Upper lobe of left lung (tissue), 6 donors: ENCODE measurements around the gene KRTAP5-11. TPM values are rescaled to one million over a fixed set of nuclear protein-coding genes. Genes with fewer than 3 reads are reported as not detected.
"Not testable (repeated sequence)": the region's sequence is repeated elsewhere in the genome, so short reads cannot be mapped to it uniquely, and the experiment has no call there.

ENCODE experiments used
- ATAC-seq, 2 donors: fragments of 200-7000 bp; cut with Tn5 transposase; one replicate each; pipeline ENCODE4 v1.9.1; 2022; ENCODE audit warnings: mild to moderate bottlenecking in 2 of 2, moderate library complexity in 2 of 2; ENCODE audit not compliant: low FRiP score in 2 of 2
- DNase-seq, 2 donors: peaks; one replicate each; pipeline ENCODE4 v3.0.0-alpha.2; 2019 to 2020
- H3K27ac ChIP-seq, 4 donors: fragments of 200-600 bp; sonication (generic); one replicate each; pipeline ENCODE4 v1.5.1; 2016 to 2019
- H3K27me3 ChIP-seq, 4 donors: fragments of 200-600 bp; sonication (generic); one replicate each; pipeline ENCODE4 v1.5.1; 2017 to 2019
- H3K36me3 ChIP-seq, 4 donors: fragments of 200-600 bp; sonication (generic); one replicate each; pipeline ENCODE4 v1.5.1; 2016 to 2019
- H3K4me1 ChIP-seq, 4 donors: fragments of 200-600 bp; sonication (generic); one replicate each; pipeline ENCODE4 v1.5.1; 2018 to 2019
- H3K4me3 ChIP-seq, 4 donors: fragments of 200-600 bp; sonication (generic); one replicate each; pipeline ENCODE4 v1.5.1; 2017 to 2019; ENCODE audit warnings: mild to moderate bottlenecking in 2 of 4, moderate library complexity in 1 of 4
- H3K9me3 ChIP-seq, 4 donors: fragments of 200-600 bp; sonication (generic); one replicate each; pipeline ENCODE4 v1.5.1; 2018 to 2019
- CTCF ChIP-seq, 6 experiments: fragments of 450-650 bp in 4 of 6; fragments of 200-600 bp in 2 of 6; sonication (generic) in 2 of 6; IDR thresholded peaks; one replicate each; pipeline ENCODE4 v1.5.1; 2016 to 2019; ENCODE audit warnings: antibody characterized with exemption in 6 of 6
- EP300 ChIP-seq, 4 donors: sonication (generic); formaldehyde crosslinking; IDR thresholded peaks; one replicate each; pipeline ENCODE4 v1.5.1; 2017; ENCODE audit warnings: antibody characterized with exemption in 4 of 4, control low read depth in 2 of 4
- POLR2A ChIP-seq, 4 donors: fragments of 450-650 bp; IDR thresholded peaks; one replicate each; pipeline ENCODE4 v1.5.1; 2016 to 2017; ENCODE audit warnings: antibody characterized with exemption in 4 of 4, mild to moderate bottlenecking in 2 of 4
- POLR2AphosphoS5 ChIP-seq, 2 donors: sonication (generic); formaldehyde crosslinking; IDR thresholded peaks; one replicate each; pipeline ENCODE4 v1.5.1; 2017; ENCODE audit warnings: antibody characterized with exemption in 2 of 2
- WGBS, 2 donors: methylation state at CpG; one replicate each; pipeline ENCODE4 v1.1.5; 2017 to 2018; 5-methylcytosine and 5-hydroxymethylcytosine counted together
- total RNA-seq, 6 donors: library from RNA; depleted of rRNA in 4 of 6; stranded (reverse); fragments of >200 nt in 4 of 6; gene quantifications; one replicate each; pipeline versions ENCODE4 v1.1.0 to v1.2.1, GENCODE V29; 2016 to 2021
- donor health status: DM: no; HTN: no; CAD: no; lungs with moderate emphysema.
- donor health status: DM: no; HTN: yes; CAD: no; lungs with severe emphysema.

KRTAP5-11 gene
- total RNA-seq, 6 donors from 2014 or later = not detected

GRCh38 chr11:71581826-71582225 is 849 bp downstream of the KRTAP5-11 start:
- Histone ChIP-seq H3K4me1 (peaks cover 0 to 7% (median 0%) of the 10 kb centered on the region in 4 donors), H3K27ac (no peak overlapping the region), H3K4me3 (no peak overlapping the region), H3K36me3 (no peaks in the 10 kb centered on the region), H3K9me3 (no peaks in the 10 kb centered on the region), H3K27me3 (no peaks in the 10 kb centered on the region)
- DNase-seq (no peak), ATAC-seq (no peak)
- TF ChIP-seq CTCF (IDR thresholded peaks at IDR 0.05) (no peak), EP300 (IDR thresholded peaks at IDR 0.05) (no peak), POLR2AphosphoS5 (IDR thresholded peaks at IDR 0.05) (no peak), POLR2A (IDR thresholded peaks at IDR 0.05) (no peak)
- 80 to 82% methylated on average over 4 of the region's 4 CpGs for WGBS, 2 donors

DNA sequence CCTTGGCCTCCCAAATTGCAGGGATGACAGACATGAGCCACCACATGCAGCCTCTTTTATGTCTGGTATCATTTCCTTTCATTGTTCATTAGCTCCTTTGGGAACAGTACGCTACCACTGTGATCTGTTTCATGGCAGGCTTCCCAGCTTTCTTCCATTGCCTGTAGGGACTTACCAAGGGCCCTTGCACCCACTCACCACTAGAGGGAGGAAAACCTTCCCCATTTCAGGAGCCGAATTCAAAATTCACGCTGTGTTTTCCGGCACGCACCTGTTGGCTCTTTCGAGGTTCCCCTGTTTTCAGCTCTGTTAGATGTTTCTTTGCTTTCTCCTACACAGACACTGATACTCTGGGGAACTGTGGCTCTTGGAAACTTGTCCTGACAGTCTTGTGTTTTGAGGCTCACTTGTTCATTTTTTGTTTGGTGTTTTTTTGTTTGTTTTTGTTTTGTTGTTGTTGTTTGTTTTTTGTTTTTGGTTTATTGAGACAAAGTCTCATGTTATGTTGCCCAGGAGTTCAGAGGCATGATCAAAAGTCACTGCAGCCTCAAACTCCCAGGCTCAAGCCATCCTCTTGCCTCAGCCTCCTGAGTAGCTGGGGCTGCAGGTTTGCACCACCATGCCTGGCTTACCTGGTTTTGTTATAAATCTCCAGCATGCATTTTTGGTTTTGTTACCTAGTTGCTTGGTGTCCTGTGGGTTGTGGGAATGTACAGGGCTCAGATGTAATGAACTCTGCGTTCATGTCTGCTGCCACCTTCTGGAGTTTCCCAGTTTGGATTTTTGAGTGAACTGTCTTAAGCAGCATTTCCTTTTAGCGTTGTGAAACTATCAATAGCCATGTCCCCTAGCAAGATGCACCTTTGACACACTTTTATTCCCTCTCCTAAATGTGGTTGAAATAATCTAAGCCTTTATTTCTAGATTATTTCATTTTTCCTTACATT is 2.3 kb downstream of the KRTAP5-11 start:
- Histone ChIP-seq H3K27me3 (no peaks in the 10 kb centered on the region), H3K4me1 (peaks cover 0 to 7% (median 0%) of the 10 kb centered on the region in 4 donors), H3K27ac (no peak overlapping the region), H3K4me3 (no peak overlapping the region), H3K36me3 (no peaks in the 10 kb centered on the region), H3K9me3 (no peaks in the 10 kb centered on the region)
- ATAC-seq = peak; percentile 73 to 78
- TF ChIP-seq POLR2A (IDR thresholded peaks at IDR 0.05) (no peak), POLR2AphosphoS5 (IDR thresholded peaks at IDR 0.05) (no peak), EP300 (IDR thresholded peaks at IDR 0.05) (no peak), CTCF (IDR thresholded peaks at IDR 0.05) (peak in 5 of 6 experiments; percentile 58 to 82 (median 70))
- peak in 1 of 2 donors; percentile 70 for DNase-seq
- 7% methylated on average over 8 of the region's 8 CpGs for WGBS, 2 donors

GRCh38 chr11:71579513-71579912 is 3.2 kb downstream of the KRTAP5-11 start:
- not testable (repeated sequence) for ATAC-seq, H3K4me3 ChIP-seq, DNase-seq, H3K4me1 ChIP-seq, H3K9me3 ChIP-seq, H3K27me3 ChIP-seq, H3K27ac ChIP-seq, H3K36me3 ChIP-seq
- WGBS, 2 donors = 55 to 71% methylated on average over 7 of the region's 7 CpGs

DNA sequence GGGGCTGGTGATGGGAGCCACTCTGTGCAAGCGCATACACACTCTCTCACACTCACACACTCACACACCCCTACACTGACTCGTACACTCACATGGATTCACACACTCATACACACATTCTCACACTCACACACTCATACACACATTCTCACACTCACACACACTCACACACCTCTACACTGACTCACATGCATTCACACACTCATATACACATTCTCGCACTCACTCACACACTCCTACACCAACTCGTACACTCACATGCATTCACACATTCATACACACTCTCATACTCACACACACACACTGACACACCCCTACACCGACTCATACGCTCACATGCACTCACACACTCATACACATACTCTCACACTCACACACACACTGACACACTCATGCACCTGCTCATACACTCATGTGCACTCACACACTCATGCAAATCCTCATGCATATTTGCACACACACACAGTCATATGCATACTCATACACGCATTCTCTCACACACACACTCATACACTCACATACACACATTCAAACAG is 5.1 kb downstream of the KRTAP5-11 start:
- Histone ChIP-seq H3K36me3 (no peaks in the 10 kb centered on the region), H3K27me3 (no peaks in the 10 kb centered on the region), H3K9me3 (no peaks in the 10 kb centered on the region), H3K27ac (no peak overlapping the region), H3K4me1 (peaks cover 0 to 7% (median 0%) of the 10 kb centered on the region in 4 donors), H3K4me3 (no peak overlapping the region)
- TF ChIP-seq POLR2AphosphoS5 (IDR thresholded peaks at IDR 0.05) (no peak), CTCF (IDR thresholded peaks at IDR 0.05) (no peak), EP300 (IDR thresholded peaks at IDR 0.05) (no peak), POLR2A (IDR thresholded peaks at IDR 0.05) (no peak)
- ATAC-seq = no peak
- no peak for DNase-seq
- WGBS, 2 donors = 90 to 94% methylated on average over 7 of the region's 7 CpGs

GRCh38 chr11:71576688-71577465 is 5.8 kb downstream of the KRTAP5-11 start:
- H3K4me3 ChIP-seq, ATAC-seq, H3K27ac ChIP-seq, H3K4me1 ChIP-seq, H3K27me3 ChIP-seq, H3K9me3 ChIP-seq, H3K36me3 ChIP-seq: not testable (repeated sequence)
- 78 to 93% methylated on average over 1 to 28 of the region's 41 CpGs for WGBS, 2 donors
- peak in 1 of 2 donors; percentile 80 for DNase-seq
